ENCODE measurements around the gene ABCB11.
A peak's percentile ranks its signal among the peaks of the same experiment; 100 is the strongest.

ABCB11 gene

GRCh38 chr2:169002161-169002738 lies 28.9 kb downstream of the ABCB11 start:
- peak in 1 of 2 donors; percentile 57 for DNase-seq (ENCODE audit: low read depth in 2 of 2)
- no peak for TF ChIP-seq CTCF (IDR thresholded peaks at IDR 0.05; ENCODE audit: low read depth, low read length)
- H3K4me3 ChIP-seq (replicated peaks in 1 of 2; ENCODE audit: low read depth in 2 of 2, low read length in 2 of 2): no peak overlapping the region

- DNase-seq (ENCODE audit: low read depth in 2 of 2): peak; percentile 44 to 89
- peak overlapping the region in 1 of 2 donors; percentile 12 for H3K4me3 ChIP-seq (replicated peaks in 1 of 2; ENCODE audit: low read depth in 2 of 2, low read length in 2 of 2)
- no peak for TF ChIP-seq CTCF (IDR thresholded peaks at IDR 0.05; ENCODE audit: low read depth, low read length)
Measured at GRCh38 chr2:169001116-169001815, 29.9 kb downstream of the ABCB11 start.

- no peak for TF ChIP-seq CTCF (IDR thresholded peaks at IDR 0.05; ENCODE audit: low read depth, low read length)
- H3K4me3 ChIP-seq (replicated peaks in 1 of 2; ENCODE audit: low read depth in 2 of 2, low read length in 2 of 2): no peak overlapping the region
- DNase-seq (ENCODE audit: low read depth in 2 of 2): peak; percentile 52 to 73
Measured at GRCh38 chr2:168999668-169000213, 31.4 kb downstream of the ABCB11 start.

- TF ChIP-seq CTCF (IDR thresholded peaks at IDR 0.05; ENCODE audit: low read depth, low read length): no peak
- DNase-seq (ENCODE audit: low read depth in 2 of 2): peak; percentile 7 to 39
- no peak overlapping the region for H3K4me3 ChIP-seq (replicated peaks in 1 of 2; ENCODE audit: low read depth in 2 of 2, low read length in 2 of 2)
Measured at GRCh38 chr2:168998609-168999211, 32.4 kb downstream of the ABCB11 start.

GRCh38 chr2:168997794-168998193 lies 33.3 kb downstream of the ABCB11 start:
- DNase-seq (ENCODE audit: low read depth in 2 of 2): peak in 1 of 2 donors; percentile 42
- TF ChIP-seq CTCF (IDR thresholded peaks at IDR 0.05; ENCODE audit: low read depth, low read length): no peak
- no peak overlapping the region for H3K4me3 ChIP-seq (replicated peaks in 1 of 2; ENCODE audit: low read depth in 2 of 2, low read length in 2 of 2)

- H3K4me3 ChIP-seq (replicated peaks in 1 of 2; ENCODE audit: low read depth in 2 of 2, low read length in 2 of 2): no peak overlapping the region
- DNase-seq (ENCODE audit: low read depth in 2 of 2): peak; percentile 18 to 86
- no peak for TF ChIP-seq CTCF (IDR thresholded peaks at IDR 0.05; ENCODE audit: low read depth, low read length)
Measured at GRCh38 chr2:168997118-168997521, 34.0 kb downstream of the ABCB11 start.
